C4-2B (cell line): ENCODE results near the gene ITPKB.
"Not testable (repeated sequence)": the region's sequence is repeated elsewhere in the genome, so short reads cannot be mapped to it uniquely, and the experiment has no call there.

Experiments used
- H3K27ac ChIP-seq: fragments of 450-650 bp; 2 replicates; pipeline ENCODE4 v1.5.1; 2017
- ZFX ChIP-seq: fragments of 450-650 bp; IDR thresholded peaks from 2 replicates; pipeline ENCODE4 v1.6.1; 2017
- TF ChIP-seq, protein P1 (sequence below): fragments of 450-650 bp; conservative IDR thresholded peaks from 2 replicates; pipeline ENCODE4 v1.5.1; 2017; ENCODE audit warnings: mild to moderate bottlenecking

ITPKB gene

DNA sequence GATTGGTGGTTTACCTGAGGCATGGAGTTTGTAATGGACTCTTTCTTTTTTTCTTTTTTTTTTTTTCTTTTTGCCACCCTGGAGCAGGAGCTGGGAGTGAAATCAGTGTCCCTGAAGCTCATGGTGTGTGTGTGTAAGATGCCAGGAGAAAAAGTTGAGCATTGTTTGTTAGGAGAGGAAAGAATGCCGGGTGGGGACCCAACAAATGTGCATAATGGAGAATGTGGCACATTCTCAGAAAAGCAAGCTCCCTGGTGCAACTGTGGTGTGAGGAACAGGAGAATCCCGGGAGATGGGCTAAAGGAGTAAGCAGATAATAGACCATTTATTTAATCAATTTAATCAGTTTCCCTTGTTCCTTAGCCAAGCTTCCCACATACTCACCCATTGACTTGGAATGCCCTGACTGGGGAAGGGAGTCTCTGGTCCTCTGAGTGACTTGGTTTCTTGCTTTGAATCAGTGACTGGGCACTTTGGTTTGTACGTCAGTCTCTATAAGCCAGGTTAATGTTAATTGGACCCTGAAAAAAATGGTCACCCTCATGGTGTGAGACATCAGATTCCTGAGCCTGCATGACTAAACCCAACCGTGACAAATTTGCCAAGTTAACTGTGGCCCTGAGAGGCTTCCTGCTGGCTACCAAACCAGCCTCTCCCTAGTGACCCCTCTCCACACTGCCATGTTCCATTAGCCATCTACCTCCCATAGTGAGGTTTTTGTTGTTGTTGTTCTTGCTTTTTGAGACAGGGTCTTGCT, 43.9 kb upstream of the ITPKB start:
- TF ChIP-seq, protein P1, sequence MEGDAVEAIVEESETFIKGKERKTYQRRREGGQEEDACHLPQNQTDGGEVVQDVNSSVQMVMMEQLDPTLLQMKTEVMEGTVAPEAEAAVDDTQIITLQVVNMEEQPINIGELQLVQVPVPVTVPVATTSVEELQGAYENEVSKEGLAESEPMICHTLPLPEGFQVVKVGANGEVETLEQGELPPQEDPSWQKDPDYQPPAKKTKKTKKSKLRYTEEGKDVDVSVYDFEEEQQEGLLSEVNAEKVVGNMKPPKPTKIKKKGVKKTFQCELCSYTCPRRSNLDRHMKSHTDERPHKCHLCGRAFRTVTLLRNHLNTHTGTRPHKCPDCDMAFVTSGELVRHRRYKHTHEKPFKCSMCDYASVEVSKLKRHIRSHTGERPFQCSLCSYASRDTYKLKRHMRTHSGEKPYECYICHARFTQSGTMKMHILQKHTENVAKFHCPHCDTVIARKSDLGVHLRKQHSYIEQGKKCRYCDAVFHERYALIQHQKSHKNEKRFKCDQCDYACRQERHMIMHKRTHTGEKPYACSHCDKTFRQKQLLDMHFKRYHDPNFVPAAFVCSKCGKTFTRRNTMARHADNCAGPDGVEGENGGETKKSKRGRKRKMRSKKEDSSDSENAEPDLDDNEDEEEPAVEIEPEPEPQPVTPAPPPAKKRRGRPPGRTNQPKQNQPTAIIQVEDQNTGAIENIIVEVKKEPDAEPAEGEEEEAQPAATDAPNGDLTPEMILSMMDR: no peak
- TF ChIP-seq ZFX: no peak
- H3K27ac ChIP-seq: no peak overlapping the region

DNA sequence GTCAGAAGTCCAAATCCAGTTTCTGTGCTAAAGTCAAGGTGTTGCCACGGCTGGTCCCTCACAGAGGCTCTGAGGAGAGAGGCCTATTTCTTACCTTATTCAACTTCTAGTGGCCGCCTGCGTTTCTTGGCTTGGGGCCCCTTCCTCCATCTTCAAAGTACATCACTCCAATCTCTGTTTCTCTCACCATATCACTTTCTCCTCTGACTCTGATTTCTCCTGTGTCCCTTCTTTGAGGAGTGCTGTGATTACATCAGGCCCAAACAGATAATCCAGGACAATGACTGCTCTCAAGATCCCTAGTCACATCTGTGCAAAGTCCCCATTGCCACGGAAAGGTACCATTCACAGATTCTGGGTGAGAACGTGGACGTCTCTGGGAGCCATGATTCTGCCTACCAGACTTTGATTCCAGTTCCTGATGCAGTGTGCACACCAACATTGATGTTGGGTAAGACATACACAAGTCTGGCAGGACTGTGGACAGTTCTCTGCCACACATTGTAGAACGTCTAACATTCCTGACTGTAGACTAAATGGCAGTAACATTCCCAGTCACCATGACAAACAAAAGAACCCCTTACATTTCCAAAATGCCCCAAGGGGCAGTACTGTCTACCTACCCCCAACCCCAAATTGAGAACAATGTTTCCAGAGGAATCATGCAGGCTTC, 43.0 kb upstream of the ITPKB start:
- no peak overlapping the region for H3K27ac ChIP-seq
- TF ChIP-seq ZFX: no peak
- TF ChIP-seq, protein P1: no peak

DNA sequence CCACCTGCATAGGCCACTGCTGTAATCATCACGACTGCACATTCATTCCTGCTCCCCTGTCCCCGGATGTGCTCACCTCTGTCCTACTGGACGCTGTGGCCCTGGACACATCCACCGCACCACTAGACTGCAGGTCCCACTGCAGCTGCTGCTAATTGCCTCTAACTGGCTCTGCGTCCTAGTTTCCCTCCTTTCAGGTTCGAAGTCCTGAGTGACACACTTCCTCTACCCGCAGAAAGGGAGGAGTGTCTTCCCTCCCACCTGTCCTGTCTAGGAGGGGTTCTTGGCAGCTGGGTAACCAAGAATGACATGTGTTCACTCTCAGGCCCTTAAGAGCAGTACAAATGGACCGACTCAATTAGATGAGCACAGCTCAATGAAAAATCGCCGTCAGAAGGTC, 40.5 kb upstream of the ITPKB start:
- no peak for TF ChIP-seq ZFX
- TF ChIP-seq, protein P1: no peak
- H3K27ac ChIP-seq: no peak overlapping the region

DNA sequence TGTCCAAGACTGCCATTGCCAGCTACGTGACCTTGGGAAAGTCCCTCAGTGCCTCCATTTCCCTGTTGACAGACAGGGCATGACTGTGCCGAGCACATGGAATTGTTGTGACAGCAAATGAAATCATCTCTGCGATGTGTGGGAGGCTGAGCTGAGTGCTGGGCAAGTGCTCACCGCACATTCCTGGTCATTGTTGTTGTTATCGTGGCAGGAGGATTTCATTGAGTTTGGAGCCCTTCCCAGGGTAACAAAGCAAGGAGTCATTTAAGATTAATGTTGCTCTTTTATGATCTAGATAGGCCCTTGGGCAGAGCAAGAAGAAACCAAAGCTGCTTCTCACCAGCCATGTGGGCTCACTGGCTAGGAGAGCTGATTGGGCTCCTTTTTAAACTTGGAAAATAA, 39.6 kb upstream of the ITPKB start:
- TF ChIP-seq, protein P1: no peak
- H3K27ac ChIP-seq: no peak overlapping the region

DNA sequence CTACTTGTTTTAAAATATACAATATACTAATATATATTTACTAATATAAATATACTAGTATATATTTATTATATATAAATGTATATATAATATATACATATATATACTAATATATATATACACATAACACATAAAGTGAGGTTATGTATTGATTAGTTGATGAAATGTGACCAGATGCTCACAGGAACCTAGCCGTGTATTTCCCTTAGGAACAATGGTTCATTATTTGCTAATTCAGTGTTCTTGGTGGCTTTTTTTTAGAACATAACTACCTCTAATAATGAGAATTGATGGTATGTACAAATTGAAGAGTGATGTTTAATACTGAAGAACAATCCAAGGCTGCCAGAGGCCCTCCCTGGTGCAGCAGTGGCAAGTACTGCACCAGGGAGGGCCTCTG, 37.9 kb upstream of the ITPKB start:
- TF ChIP-seq, protein P1: no peak
- TF ChIP-seq ZFX: no peak
- no peak overlapping the region for H3K27ac ChIP-seq

DNA sequence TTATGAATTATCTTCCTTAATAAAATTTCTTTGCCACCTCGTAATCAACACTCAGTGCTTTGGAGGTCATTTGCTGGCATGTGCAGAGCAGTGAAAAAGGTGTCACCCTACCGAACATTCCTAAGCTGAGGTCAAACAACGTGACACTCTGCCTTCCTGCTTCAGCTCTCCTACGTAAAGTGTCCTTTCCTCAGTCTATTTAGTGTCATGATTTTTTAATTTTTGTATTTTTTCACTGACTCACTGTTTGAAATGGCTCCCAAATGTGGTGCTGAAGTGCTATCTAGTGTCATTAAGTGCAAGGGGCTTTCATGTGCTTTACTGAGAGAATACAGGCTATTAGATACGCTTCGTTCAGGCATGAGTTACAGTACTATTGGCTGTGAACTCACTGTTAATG, 37.0 kb upstream of the ITPKB start:
- TF ChIP-seq ZFX: no peak
- TF ChIP-seq, protein P1: no peak
- H3K27ac ChIP-seq: no peak overlapping the region

DNA sequence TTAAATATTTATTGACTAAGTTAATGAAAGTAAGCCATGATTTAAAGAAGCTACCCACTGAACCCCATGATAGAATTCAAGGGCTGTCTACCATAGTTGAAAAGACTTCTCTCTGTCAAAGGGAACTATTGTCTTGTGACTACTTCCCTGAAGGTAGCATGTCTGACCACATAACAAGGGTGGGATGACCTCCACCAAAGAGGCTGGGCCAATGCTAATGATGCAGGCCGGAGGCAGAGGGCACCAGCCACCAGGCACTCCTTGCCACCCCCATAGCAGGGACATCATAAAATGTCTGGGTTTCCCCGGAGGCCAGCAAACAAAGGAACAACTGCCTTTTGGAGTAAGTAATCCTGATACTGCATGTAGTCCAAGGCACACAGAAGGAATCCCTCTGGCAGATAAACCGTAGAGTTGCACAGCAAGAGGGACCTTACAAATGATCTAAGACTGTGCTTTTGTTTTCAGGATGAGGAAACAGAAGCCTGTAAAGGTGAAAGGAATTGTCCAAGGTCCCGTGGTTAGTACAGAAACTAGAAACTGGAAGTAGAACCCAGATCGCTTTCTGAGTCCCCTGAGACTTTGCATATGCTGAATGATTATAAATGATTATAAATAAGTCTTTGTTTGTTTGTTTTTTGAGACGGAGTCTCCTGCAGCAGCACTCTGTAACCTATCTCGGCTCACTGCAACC, 33.5 kb upstream of the ITPKB start:
- no peak for TF ChIP-seq ZFX
- TF ChIP-seq, protein P1: no peak

DNA sequence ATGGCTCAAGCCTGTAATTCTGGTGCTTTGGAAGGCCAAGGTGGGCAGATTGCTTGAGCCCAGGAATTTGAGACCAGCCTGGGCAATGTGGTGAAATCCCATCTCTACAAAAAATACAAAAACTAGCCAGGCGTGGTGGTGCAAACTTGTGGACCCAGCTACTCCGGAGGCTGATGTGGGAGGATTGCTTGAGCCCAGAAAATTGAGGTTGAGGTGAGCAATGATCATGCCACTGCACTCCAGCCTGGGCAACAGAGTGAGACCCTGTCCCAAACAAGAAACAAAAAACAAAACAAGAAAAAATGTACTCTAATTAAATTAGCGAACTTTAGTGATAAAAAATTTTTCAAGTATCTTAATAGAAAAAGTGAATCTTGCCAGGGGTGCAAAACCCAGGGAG, 28.1 kb upstream of the ITPKB start:
- H3K27ac ChIP-seq: not testable (repeated sequence)

More for the DNA sequence above, 33.5 kb upstream of the ITPKB start:
- no peak overlapping the region for H3K27ac ChIP-seq
